Measurements from ENCODE around the gene GPR148. TPM values are rescaled to one million over a fixed set of nuclear protein-coding genes. Genes with fewer than 3 reads are reported as not detected.

Gene GPR148
- total RNA-seq, 8 experiments from 2014 or later: 0.16 to 0.66 (median 0.30) TPM; not detected in 2

- in situ Hi-C loops (cut with MboI; ENCODE audit: low pct_unique_long_range_greater_than_20kb in 2 of 9, low sequenced_read_pairs in 9 of 9, unreplicated experiment in 9 of 9): no loop called here
- WGBS, 10 experiments: 0 to 20% (median 4%) methylated on average over 5 to 12 of the region's 80 CpGs; no CpG with 5 or more reads in 7 of the 10 experiments
- peak; percentile 77 to 99 (median 80) for ATAC-seq (replicated peaks in 6 of 8)
- Histone ChIP-seq H3K4me3 (peak overlapping the region; percentile 55 to 73 (median 56)), H3K4me1 (replicated peaks in 1 of 2) (peaks cover 8 to 9% of the 10 kb centered on the region in 2 donors), H3K27ac (peak overlapping the region; percentile 59 to 78)
Observed at GRCh38 chr2:130756053-130756873, 27.4 kb downstream of the GPR148 start.

GRCh38 chr2:130756874-130757668 is 28.2 kb downstream of the GPR148 start:
- peak in 2 of 8 experiments; percentile 21 to 36 for ATAC-seq (replicated peaks in 6 of 8)
- peak overlapping the region; percentile 55 to 73 (median 56) for H3K4me3 ChIP-seq
- 12 to 49% (median 30%) methylated on average over 2 to 13 of the region's 16 CpGs for WGBS, 10 experiments
- peaks cover 8 to 9% of the 10 kb centered on the region in 2 donors for H3K4me1 ChIP-seq (replicated peaks in 1 of 2)
- in situ Hi-C loops (cut with MboI; ENCODE audit: low pct_unique_long_range_greater_than_20kb in 2 of 9, low sequenced_read_pairs in 9 of 9, unreplicated experiment in 9 of 9): no loop called here
- H3K27ac ChIP-seq: peak overlapping the region in 1 of 2 donors; percentile 78

GRCh38 chr2:130759906-130760753 is 31.3 kb downstream of the GPR148 start:
- ATAC-seq (replicated peaks in 6 of 8): no peak
- in situ Hi-C loops (cut with MboI; ENCODE audit: low pct_unique_long_range_greater_than_20kb in 2 of 9, low sequenced_read_pairs in 9 of 9, unreplicated experiment in 9 of 9): no loop called here
- Histone ChIP-seq H3K4me1 (replicated peaks in 1 of 2) (peaks cover 8 to 9% of the 10 kb centered on the region in 2 donors), H3K27ac (no peak overlapping the region), H3K4me3 (no peak overlapping the region)
- 0 to 100% (median 73%) methylated on average over 1 to 9 of the region's 10 CpGs; no CpG with 5 or more reads in 2 of the 10 experiments for WGBS, 10 experiments

GRCh38 chr2:130760754-130761751 is 32.2 kb downstream of the GPR148 start:
- H3K27ac ChIP-seq: no peak overlapping the region
- no peak for ATAC-seq (replicated peaks in 6 of 8)
- H3K4me3 ChIP-seq: no peak overlapping the region
- 30 to 93% (median 53%) methylated on average over 1 to 8 of the region's 14 CpGs for whole genome bisulfite sequencing, 10 experiments
- in situ Hi-C loops (cut with MboI; ENCODE audit: low pct_unique_long_range_greater_than_20kb in 2 of 9, low sequenced_read_pairs in 9 of 9, unreplicated experiment in 9 of 9): no loop called here
- peaks cover 8 to 9% of the 10 kb centered on the region in 2 donors for H3K4me1 ChIP-seq (replicated peaks in 1 of 2)

- 20 to 100% (median 60%) methylated on average over 1 to 6 of the region's 37 CpGs; no CpG with 5 or more reads in 4 of the 10 experiments for WGBS, 10 experiments
Observed at GRCh38 chr2:130762031-130762909, 33.4 kb downstream of the GPR148 start.

GRCh38 chr2:130762910-130763385 is 34.1 kb downstream of the GPR148 start:
- no peak overlapping the region for H3K4me3 ChIP-seq
- no peak overlapping the region for H3K27ac ChIP-seq
- WGBS, 10 experiments: 32 to 100% (median 76%) methylated on average over 2 to 7 of the region's 22 CpGs; no CpG with 5 or more reads in 7 of the 10 experiments
- H3K4me1 ChIP-seq (replicated peaks in 1 of 2): no peaks in the 10 kb centered on the region
- in situ Hi-C loops (cut with MboI; ENCODE audit: low pct_unique_long_range_greater_than_20kb in 2 of 9, low sequenced_read_pairs in 9 of 9, unreplicated experiment in 9 of 9): no loop called here
- peak in 4 of 8 experiments; percentile 15 to 30 (median 26) for ATAC-seq (replicated peaks in 6 of 8)

More at GRCh38 chr2:130762031-130762909, 33.4 kb downstream of the GPR148 start:
- no peak overlapping the region for H3K4me3 ChIP-seq
- no peak overlapping the region for H3K27ac ChIP-seq
- peaks cover 4 to 5% of the 10 kb centered on the region in 2 donors for H3K4me1 ChIP-seq (replicated peaks in 1 of 2)
- peak in 2 of 8 experiments; percentile 17 to 19 for ATAC-seq (replicated peaks in 6 of 8)
- in situ Hi-C loops (cut with MboI; ENCODE audit: low pct_unique_long_range_greater_than_20kb in 2 of 9, low sequenced_read_pairs in 9 of 9, unreplicated experiment in 9 of 9): no loop called here

- Histone ChIP-seq H3K4me3 (no peak overlapping the region), H3K4me1 (replicated peaks in 1 of 2) (no peaks in the 10 kb centered on the region), H3K27ac (no peak overlapping the region)
- WGBS, 10 experiments: no CpG with 5 or more reads among the region's 12 CpGs
- in situ Hi-C loops (cut with MboI; ENCODE audit: low pct_unique_long_range_greater_than_20kb in 2 of 9, low sequenced_read_pairs in 9 of 9, unreplicated experiment in 9 of 9): no loop called here
- peak in 1 of 8 experiments; percentile 13 for ATAC-seq (replicated peaks in 6 of 8)
Observed at GRCh38 chr2:130763405-130763804, 34.5 kb downstream of the GPR148 start.

- WGBS, 10 experiments: 20 to 100% (median 73%) methylated on average over 1 to 3 of the region's 15 CpGs; no CpG with 5 or more reads in 5 of the 10 experiments
- no peak for ATAC-seq (replicated peaks in 6 of 8)
- H3K4me1 ChIP-seq (replicated peaks in 1 of 2): no peaks in the 10 kb centered on the region
- H3K4me3 ChIP-seq: no peak overlapping the region
- in situ Hi-C loops (cut with MboI; ENCODE audit: low pct_unique_long_range_greater_than_20kb in 2 of 9, low sequenced_read_pairs in 9 of 9, unreplicated experiment in 9 of 9): no loop called here
- H3K27ac ChIP-seq: no peak overlapping the region
Observed at GRCh38 chr2:130764035-130764820, 35.4 kb downstream of the GPR148 start.

GRCh38 chr2:130764821-130765115 is 35.9 kb downstream of the GPR148 start:
- 14 to 100% (median 67%) methylated on average over 1 to 2 of the region's 5 CpGs; no CpG with 5 or more reads in 1 of the 10 experiments for WGBS, 10 experiments
- no peak overlapping the region for H3K27ac ChIP-seq
- H3K4me1 ChIP-seq (replicated peaks in 1 of 2): no peaks in the 10 kb centered on the region
- no peak for ATAC-seq (replicated peaks in 6 of 8)
- in situ Hi-C loops (cut with MboI; ENCODE audit: low pct_unique_long_range_greater_than_20kb in 2 of 9, low sequenced_read_pairs in 9 of 9, unreplicated experiment in 9 of 9): no loop called here
- H3K4me3 ChIP-seq: no peak overlapping the region

- no peak for ATAC-seq (replicated peaks in 6 of 8)
- Histone ChIP-seq H3K4me3 (no peak overlapping the region), H3K27ac (no peak overlapping the region), H3K4me1 (replicated peaks in 1 of 2) (no peaks in the 10 kb centered on the region)
- in situ Hi-C loops (cut with MboI; ENCODE audit: low pct_unique_long_range_greater_than_20kb in 2 of 9, low sequenced_read_pairs in 9 of 9, unreplicated experiment in 9 of 9): no loop called here
- 17 to 88% (median 80%) methylated on average over 1 to 6 of the region's 6 CpGs; no CpG with 5 or more reads in 3 of the 10 experiments for WGBS, 10 experiments
Observed at GRCh38 chr2:130765464-130765863, 36.6 kb downstream of the GPR148 start.
